ENCODE results near the gene LMO4. TPM values are rescaled to one million over a fixed set of nuclear protein-coding genes. Genes with fewer than 3 reads are reported as not detected.

The LMO4 gene
- total and polyA plus RNA-seq, 2 of the 13 experiments (the other 11 are each of a cell fraction or from before 2014, with no cell fraction given) = 19.3 to 49.9 TPM

DNA sequence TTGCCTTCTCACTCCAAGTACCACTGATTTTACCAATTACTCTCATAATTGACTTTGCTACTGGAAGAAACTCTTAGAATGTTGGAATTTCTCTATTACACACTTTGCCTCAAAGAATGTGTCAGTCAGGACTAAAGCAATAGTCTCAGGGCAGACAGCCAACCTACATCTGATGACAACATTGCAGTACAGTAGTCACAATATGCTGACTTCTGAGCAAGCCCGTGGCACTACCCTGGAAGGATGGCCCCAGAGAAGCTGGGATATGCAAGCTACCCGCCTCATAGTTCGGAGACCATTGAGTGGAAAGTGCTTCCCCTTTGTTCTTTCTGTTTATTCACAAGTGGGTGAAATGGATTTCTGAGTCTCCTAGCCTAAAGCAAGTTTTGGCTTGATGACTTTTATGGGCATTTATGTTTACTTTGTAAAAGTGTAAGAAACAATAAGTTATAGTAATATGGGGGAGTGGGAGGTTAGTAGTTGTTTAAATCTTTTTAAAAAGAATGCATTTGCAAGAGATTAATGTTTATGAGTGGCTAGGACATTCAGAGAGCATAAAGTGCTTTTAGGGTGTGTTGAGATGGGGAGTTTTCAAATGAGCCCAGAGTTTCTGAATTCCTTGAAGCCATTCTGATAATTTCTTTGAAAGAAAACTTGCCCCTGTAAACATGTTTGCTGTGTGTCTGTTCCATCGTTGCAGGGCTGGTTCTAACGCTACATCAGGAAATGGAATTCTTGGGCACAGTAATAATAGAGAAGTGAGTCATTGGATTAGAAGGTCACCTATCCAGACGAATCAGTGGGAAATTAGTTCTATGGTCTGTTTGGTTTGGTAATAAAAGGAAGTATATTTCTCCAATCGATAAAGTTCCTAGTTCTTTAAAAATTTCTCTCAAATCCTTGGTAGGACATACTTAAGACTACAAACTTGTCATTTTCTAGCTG is 63.8 kb downstream of the LMO4 start (continued):
- TF ChIP-seq, protein P1, sequence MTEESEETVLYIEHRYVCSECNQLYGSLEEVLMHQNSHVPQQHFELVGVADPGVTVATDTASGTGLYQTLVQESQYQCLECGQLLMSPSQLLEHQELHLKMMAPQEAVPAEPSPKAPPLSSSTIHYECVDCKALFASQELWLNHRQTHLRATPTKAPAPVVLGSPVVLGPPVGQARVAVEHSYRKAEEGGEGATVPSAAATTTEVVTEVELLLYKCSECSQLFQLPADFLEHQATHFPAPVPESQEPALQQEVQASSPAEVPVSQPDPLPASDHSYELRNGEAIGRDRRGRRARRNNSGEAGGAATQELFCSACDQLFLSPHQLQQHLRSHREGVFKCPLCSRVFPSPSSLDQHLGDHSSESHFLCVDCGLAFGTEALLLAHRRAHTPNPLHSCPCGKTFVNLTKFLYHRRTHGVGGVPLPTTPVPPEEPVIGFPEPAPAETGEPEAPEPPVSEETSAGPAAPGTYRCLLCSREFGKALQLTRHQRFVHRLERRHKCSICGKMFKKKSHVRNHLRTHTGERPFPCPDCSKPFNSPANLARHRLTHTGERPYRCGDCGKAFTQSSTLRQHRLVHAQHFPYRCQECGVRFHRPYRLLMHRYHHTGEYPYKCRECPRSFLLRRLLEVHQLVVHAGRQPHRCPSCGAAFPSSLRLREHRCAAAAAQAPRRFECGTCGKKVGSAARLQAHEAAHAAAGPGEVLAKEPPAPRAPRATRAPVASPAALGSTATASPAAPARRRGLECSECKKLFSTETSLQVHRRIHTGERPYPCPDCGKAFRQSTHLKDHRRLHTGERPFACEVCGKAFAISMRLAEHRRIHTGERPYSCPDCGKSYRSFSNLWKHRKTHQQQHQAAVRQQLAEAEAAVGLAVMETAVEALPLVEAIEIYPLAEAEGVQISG (CRISPR knock-in tag; IDR thresholded peaks at IDR 0.05) = no peak
- TF ChIP-seq BRCA1 (CRISPR knock-in tag; IDR thresholded peaks at IDR 0.05) = no peak

DNA sequence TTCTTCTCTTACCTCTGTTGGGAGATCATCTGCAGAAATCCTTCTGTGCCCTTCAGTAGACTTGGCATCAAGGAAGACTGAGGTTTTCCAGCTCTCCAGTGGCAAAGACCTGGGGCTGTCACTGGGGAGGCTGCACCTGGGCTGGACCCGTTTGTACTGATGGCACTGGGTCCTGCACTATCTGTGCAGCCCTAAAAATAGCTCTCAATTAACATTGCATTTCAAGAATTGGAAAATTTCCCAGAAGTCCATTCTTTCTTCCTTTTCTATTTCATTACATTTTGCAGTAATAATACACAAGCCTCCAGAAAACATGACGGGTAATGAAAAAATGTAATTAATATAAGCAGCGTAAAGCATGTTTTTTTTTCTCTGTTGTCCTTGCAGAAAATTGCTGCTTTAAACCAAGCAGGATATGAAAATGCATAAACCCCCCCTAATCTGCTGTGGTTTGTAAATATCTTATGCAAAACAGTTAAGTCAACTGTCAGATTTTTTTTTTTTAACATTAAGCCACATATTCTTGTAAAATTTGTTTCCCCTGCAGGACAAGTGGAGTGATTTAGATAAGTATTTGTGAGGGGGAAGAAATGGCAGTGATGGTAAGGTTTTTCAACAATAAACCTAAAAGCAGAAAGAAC is 64.9 kb downstream of the LMO4 start:
- intact Hi-C loops (cut with micrococcal nuclease; ENCODE audit: unreplicated experiment) = no loop called here
- CTCF ChIA-PET (ENCODE audit: low intra/inter-chr PET ratio, low total read pairs) = no interaction called here
- TF ChIP-seq HDAC2 (CRISPR knock-in tag; IDR thresholded peaks at IDR 0.05) (no peak), TMF1 (CRISPR knock-in tag; IDR thresholded peaks at IDR 0.05; ENCODE audit: low read depth) (no peak), PCBP2 (optimal IDR thresholded peaks at IDR 0.05; ENCODE audit: low read depth, low read length, poor library complexity, severe bottlenecking) (no peak), MIER3 (CRISPR knock-in tag; IDR thresholded peaks at IDR 0.05; ENCODE audit: borderline replicate concordance) (no peak), ZNF33B (CRISPR knock-in tag; IDR thresholded peaks at IDR 0.05) (no peak), ZNF260 (CRISPR knock-in tag; IDR thresholded peaks at IDR 0.05; ENCODE audit: borderline replicate concordance, low read depth) (no peak), ZSCAN29 (CRISPR knock-in tag; conservative IDR thresholded peaks at IDR 0.05) (no peak), NR2C2 (CRISPR knock-in tag; IDR thresholded peaks at IDR 0.05; ENCODE audit: borderline replicate concordance) (no peak)
- TF ChIP-seq, protein P2, sequence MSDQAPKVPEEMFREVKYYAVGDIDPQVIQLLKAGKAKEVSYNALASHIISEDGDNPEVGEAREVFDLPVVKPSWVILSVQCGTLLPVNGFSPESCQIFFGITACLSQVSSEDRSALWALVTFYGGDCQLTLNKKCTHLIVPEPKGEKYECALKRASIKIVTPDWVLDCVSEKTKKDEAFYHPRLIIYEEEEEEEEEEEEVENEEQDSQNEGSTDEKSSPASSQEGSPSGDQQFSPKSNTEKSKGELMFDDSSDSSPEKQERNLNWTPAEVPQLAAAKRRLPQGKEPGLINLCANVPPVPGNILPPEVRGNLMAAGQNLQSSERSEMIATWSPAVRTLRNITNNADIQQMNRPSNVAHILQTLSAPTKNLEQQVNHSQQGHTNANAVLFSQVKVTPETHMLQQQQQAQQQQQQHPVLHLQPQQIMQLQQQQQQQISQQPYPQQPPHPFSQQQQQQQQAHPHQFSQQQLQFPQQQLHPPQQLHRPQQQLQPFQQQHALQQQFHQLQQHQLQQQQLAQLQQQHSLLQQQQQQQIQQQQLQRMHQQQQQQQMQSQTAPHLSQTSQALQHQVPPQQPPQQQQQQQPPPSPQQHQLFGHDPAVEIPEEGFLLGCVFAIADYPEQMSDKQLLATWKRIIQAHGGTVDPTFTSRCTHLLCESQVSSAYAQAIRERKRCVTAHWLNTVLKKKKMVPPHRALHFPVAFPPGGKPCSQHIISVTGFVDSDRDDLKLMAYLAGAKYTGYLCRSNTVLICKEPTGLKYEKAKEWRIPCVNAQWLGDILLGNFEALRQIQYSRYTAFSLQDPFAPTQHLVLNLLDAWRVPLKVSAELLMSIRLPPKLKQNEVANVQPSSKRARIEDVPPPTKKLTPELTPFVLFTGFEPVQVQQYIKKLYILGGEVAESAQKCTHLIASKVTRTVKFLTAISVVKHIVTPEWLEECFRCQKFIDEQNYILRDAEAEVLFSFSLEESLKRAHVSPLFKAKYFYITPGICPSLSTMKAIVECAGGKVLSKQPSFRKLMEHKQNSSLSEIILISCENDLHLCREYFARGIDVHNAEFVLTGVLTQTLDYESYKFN (CRISPR knock-in tag; conservative IDR thresholded peaks at IDR 0.05) = no peak

More for the DNA sequence above, 64.9 kb downstream of the LMO4 start:
- Histone ChIP-seq H3K79me2 (ENCODE audit: insufficient read depth, low read length) (no peaks in the 10 kb centered on the region), H3K4me1 (ENCODE audit: insufficient read depth, low read length) (no peaks in the 10 kb centered on the region), H3K9me3 (ENCODE audit: low read length) (no peaks in the 10 kb centered on the region), H3K9ac (ENCODE audit: insufficient read depth, low read depth, low read length) (no peak overlapping the region), H2AFZ (ENCODE audit: low read length) (no peak overlapping the region), H3K4me3 (replicated peaks in 1 of 3; ENCODE audit: insufficient read depth in 1 of 3, low read depth in 2 of 3, low read length in 3 of 3) (no peak overlapping the region), H4K20me1 (ENCODE audit: insufficient read depth, low read length) (no peaks in the 10 kb centered on the region), H3K36me3 (replicated peaks in 1 of 2; ENCODE audit: control insufficient read depth in 1 of 2, insufficient read depth in 2 of 2, low read length in 2 of 2) (no peaks in the 10 kb centered on the region), H3K27me3 (ENCODE audit: control insufficient read depth in 1 of 2, insufficient read depth in 2 of 2, low read length in 2 of 2) (no peaks in the 10 kb centered on the region), H3K27ac (ENCODE audit: extremely low read length, insufficient read depth, low read length) (no peak overlapping the region), H3K4me2 (ENCODE audit: low read depth, low read length) (no peak overlapping the region)
- in situ Hi-C loops (cut with HindIII; ENCODE audit: extremely low pct_ligation_motif_present, low pct_unique_long_range_greater_than_20kb) = no loop called here
- WGBS (ENCODE audit: low lambda C conversion rate) = 45% methylated on average over 3 of the region's 3 CpGs
- no peak for DNase-seq (ENCODE audit: low spot score)
- POLR2A ChIA-PET = no interaction called here
- no peak for ATAC-seq
- no peak for FAIRE-seq
- BruUV-seq (replicated peaks) = no TSS peak
